Left renal cortex interstitium (tissue), 4 donors: ENCODE measurements around the gene OPCML. TPM values are rescaled to one million over a fixed set of nuclear protein-coding genes. Genes with fewer than 3 reads are reported as not detected.

Source experiments
- DNase-seq, 4 donors: peaks; one replicate each; pipeline ENCODE4 v3.0.0-alpha.2; 2013; ENCODE audit warnings: low read depth in 4 of 4, low spot score in 2 of 4, missing footprints in 1 of 4
- polyA plus RNA-seq, 4 donors: library from polyadenylated mRNA; unstranded; fragments of 120-200 nt; gene quantifications; one replicate each; pipeline ENCODE4 v1.2.1, GENCODE V29; 2013; ENCODE audit not compliant: insufficient read length in 4 of 4

The OPCML gene
- polyA plus RNA-seq, 4 donors = 12.3 to 15.7 (median 14.3) TPM

- DNase-seq = no peak
These were observed 692.1 kb downstream of the OPCML start for GRCh38 chr11:132840191-132840590.

DNA sequence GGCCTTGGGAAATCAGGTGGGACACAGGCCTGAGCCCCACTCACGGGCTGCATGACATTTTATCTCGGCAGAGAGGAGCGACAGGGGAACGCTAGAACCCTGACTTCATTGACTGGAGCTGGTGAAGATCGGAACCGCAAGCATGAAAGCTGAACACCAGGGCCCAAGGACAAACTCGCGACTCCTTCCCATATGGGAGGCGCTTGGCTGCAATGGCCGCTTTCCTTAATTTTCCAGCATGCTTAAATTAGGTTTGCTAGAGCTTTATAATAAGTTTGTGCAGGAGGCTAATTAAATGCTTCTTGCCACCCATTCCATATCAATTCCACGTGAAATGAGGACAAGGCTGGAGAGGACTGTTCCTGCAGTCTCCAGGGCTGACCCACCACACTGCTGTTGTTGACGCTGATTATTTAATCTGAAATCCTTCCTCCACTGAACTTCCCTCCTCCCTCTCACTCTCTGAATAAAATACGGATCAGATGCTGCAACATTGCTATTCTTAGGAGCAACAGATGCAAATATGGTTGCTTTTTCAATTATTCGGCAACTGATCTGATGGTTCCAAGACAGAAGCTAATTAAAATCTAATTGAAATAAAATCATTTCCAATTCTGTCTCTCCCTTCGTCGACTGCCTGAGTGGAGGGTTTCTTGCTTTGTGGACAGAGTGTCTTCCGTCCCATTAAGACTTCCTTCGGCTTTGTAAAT lies 692.9 kb downstream of the OPCML start:
- no peak for DNase-seq

DNA sequence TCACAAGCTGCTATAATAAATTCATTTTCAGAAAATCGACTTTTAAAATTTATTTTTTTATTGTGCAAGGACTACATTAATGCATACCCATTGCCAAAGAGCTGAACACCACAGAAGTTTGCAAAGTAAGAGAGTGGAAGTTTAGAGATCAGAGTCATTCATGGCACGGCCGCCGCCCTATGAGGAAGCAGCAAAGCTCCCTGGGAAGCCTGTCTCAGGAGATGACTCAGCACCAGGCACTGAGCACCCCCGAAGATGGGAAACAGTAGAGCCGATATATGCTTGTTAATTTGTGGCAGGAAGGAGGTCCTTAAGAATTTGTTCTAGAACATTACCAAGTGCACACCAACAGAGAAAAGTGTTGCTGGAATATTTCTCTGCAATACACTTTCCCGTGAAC lies 693.7 kb downstream of the OPCML start:
- no peak for DNase-seq

GRCh38 chr11:132831272-132831671 lies 701.0 kb downstream of the OPCML start:
- no peak for DNase-seq

- no peak for DNase-seq
These were observed 707.7 kb downstream of the OPCML start for GRCh38 chr11:132824642-132825041.

GRCh38 chr11:132822276-132822675 lies 710.0 kb downstream of the OPCML start:
- DNase-seq = no peak

DNA sequence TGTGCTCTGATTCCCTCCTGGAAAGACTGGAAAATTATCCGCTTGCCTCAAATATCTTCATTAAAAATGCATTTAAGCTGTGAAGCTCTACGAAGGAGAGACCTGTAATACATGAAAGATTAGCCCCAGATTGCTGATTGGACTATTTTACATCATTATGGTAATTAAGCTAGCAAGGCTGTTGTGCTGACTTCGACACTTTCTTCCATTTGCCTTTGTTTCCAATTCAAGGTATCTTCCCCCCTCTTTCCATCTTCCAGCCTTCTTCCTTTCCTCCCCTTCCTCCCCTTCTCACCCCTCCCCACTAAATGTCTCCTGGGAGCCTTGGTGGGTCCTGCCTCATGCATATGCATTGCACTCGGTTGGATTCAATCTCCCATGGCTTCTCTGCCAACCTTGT lies 710.8 kb downstream of the OPCML start:
- no peak for DNase-seq

- no peak for DNase-seq
These were observed 711.3 kb downstream of the OPCML start for GRCh38 chr11:132821014-132821413.

GRCh38 chr11:132818951-132819350 lies 713.4 kb downstream of the OPCML start:
- DNase-seq = no peak

GRCh38 chr11:132817387-132817786 lies 714.9 kb downstream of the OPCML start:
- no peak for DNase-seq

DNA sequence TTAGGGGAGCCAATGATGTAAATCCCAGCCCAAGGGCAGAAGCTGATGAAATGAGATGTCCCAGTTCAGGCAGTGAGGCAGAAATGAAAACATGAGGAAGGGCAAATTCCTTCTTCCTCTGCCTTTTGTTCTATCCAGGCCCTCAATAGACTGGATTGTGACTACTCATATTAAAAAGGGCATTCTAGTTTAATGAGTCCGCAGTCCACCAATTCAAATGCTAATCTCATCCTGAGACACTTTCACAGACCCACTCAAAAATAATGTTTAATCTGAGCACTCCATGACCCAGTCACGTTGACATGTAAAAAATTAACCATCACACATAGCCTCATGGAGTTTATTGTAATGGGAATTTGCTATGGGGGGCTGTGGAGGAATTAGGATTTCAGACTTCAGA lies 717.9 kb downstream of the OPCML start:
- no peak for DNase-seq

- DNase-seq = no peak
These were observed 720.7 kb downstream of the OPCML start for GRCh38 chr11:132811649-132812048.

GRCh38 chr11:132809070-132809469 lies 723.2 kb downstream of the OPCML start:
- DNase-seq = no peak

DNA sequence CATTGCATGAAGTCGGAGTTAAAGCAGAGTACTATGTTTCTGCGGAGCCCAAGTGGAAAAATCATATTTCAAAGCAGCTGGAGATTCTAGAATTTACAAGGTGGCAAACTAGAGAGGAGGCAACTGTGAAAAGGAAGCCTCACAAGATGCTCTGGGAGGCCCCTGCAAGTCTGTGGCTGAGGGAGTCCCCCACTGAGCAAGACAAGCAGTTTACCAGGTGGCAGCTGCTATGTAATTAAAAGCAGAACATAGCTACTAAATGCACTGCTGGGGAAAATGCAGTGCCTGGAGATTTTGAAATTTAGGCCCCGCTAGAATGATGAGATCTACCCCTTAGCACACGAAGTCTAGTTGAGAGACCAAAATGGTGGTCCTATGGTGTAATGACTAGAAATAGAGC lies 728.0 kb downstream of the OPCML start:
- DNase-seq = no peak

DNA sequence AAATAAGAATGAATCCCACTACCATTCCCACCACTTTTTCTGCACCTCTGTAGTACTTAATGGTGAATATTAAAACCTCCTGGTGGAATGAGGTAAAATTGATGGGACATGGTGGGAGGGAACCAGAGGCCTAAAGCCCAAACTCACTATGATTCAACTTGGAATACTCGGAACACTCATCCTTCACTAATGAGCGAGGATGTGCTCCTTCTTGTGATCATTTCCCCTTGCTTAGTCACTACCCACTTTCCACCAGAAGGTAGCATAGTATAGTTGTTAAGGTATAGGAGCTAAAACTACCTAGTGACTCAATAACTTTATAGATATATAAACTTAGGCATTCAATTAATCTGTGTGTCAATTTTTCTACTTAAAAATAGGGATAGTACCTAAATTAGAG lies 728.9 kb downstream of the OPCML start:
- no peak for DNase-seq

GRCh38 chr11:132802947-132803346 lies 729.4 kb downstream of the OPCML start:
- DNase-seq = no peak

- DNase-seq = no peak
These were observed 738.5 kb downstream of the OPCML start for GRCh38 chr11:132793831-132794230.

GRCh38 chr11:132792341-132793140 lies 739.8 kb downstream of the OPCML start:
- no peak for DNase-seq

GRCh38 chr11:132790971-132791370 lies 741.3 kb downstream of the OPCML start:
- DNase-seq = no peak

DNA sequence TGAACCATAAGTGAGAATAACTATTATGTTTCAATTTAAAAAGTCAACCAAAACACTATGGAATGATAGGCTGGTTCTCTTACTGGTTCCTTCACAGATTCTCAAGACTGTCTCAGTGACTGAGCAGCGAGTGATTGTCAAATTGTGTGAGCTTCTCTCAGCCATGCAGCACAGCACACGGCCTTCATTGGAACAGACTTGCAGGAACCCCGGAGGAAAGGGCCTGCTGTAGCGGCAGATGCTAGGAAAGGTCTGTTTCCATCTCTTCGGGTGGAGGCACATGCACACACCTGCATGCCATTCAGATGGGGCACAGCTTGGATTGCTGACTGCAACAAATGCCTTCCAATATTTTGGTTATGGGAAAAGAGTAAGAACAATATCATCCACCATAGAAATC lies 741.8 kb downstream of the OPCML start:
- no peak for DNase-seq

DNA sequence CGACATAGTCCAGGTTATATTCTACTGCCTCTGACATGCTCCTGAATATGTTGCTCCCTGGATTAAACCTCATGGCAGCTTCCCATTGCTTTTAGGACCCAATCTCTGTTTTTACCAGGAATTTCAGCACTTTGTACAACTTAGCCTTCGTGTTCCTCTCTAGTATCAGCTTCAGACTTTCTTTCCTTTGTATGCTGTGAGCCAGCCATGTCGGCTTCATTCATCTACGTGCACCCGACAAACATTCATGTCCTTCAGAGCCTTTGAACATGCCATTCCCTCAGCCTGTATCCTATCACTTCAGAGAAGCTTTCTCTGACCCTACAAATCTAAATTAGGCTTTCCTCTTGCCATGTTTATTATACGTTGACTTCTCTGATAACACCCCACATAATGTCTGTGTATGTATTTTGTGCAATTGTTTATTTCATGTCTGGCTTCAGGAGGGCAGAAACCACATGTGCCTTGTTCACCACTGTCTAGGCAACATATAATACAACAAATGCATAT lies 743.4 kb downstream of the OPCML start:
- no peak for DNase-seq

DNA sequence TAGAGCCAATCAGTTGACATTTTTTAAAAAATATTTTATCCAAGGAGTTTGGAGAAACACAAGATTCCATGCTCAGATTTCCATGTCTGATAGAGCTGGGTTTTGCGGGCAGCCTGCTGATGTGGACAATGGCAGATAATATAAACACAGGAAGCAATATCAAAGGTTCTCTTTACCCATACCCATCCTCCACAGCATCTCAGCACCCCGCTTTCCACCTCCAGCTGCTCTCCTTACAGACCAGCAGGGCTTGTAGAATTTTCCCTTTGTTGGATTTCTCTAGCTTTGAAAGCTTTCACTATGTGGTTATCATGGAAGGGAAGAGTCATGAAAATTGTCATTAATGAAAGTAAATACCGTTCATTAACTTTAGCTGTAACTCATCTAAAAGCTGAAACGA lies 746.4 kb downstream of the OPCML start:
- DNase-seq = no peak
